GM12864 (cell line): ENCODE data around the gene ZBTB6.

ENCODE experiments used
- DNase-seq: peaks from one replicate; pipeline ENCODE4 v3.0.0-alpha.2; 2011; ENCODE audit warnings: low read depth
- H3K4me3 ChIP-seq: 2 replicates; pipeline ENCODE4 v1.5.1; 2011; ENCODE audit warnings: mild to moderate bottlenecking, low read depth, low read length, control low read depth
- TF ChIP-seq, protein P1 (sequence below): IDR thresholded peaks from 2 replicates; pipeline ENCODE4 v1.5.1; 2011; ENCODE audit warnings: low read depth, mild to moderate bottlenecking, moderate library complexity, low read length, control low read depth, inconsistent platforms; ENCODE audit errors: missing control alignments

The ZBTB6 gene

DNA sequence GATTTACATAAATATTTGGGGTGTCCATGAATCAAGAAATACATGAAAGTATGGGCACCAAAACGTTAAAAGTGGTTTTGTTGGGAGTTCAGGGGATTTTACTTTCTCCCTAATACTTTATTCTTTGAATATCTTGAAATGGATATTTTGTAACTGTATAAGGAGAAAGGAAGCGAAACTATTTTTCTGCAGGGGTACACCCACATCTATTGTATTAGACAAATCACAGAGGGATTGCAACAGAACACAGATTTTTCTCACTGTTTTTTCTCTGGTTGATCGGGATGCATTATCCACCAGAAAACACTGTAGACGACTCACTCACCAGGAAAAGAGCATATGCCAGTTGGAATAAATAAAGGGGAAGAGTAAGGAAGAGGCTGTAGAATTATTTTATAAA is 26.5 kb upstream of the ZBTB6 start:
- no peak overlapping the region for H3K4me3 ChIP-seq
- TF ChIP-seq, protein P1, sequence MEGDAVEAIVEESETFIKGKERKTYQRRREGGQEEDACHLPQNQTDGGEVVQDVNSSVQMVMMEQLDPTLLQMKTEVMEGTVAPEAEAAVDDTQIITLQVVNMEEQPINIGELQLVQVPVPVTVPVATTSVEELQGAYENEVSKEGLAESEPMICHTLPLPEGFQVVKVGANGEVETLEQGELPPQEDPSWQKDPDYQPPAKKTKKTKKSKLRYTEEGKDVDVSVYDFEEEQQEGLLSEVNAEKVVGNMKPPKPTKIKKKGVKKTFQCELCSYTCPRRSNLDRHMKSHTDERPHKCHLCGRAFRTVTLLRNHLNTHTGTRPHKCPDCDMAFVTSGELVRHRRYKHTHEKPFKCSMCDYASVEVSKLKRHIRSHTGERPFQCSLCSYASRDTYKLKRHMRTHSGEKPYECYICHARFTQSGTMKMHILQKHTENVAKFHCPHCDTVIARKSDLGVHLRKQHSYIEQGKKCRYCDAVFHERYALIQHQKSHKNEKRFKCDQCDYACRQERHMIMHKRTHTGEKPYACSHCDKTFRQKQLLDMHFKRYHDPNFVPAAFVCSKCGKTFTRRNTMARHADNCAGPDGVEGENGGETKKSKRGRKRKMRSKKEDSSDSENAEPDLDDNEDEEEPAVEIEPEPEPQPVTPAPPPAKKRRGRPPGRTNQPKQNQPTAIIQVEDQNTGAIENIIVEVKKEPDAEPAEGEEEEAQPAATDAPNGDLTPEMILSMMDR, result no peak
- no peak for DNase-seq

DNA sequence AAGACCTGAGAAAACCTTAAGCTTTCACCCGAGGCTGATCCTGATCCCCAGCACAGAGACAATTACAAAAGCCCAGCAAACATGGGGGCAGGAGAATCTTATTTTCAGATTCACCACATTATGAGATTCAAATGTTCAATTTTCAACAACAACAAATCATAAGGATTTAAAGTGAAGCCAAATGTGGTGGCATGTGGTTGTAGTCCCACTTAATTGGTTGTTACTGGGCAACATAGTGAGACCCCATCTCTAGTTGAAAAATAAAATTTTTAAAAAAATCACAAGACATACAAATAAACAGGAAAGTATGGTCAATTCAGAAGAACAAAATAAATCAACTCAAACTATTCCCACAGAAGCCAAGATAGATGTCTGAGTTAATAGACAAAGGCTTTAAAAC is 23.8 kb upstream of the ZBTB6 start:
- H3K4me3 ChIP-seq, result no peak overlapping the region
- DNase-seq, result no peak
- TF ChIP-seq, protein P1, result no peak

DNA sequence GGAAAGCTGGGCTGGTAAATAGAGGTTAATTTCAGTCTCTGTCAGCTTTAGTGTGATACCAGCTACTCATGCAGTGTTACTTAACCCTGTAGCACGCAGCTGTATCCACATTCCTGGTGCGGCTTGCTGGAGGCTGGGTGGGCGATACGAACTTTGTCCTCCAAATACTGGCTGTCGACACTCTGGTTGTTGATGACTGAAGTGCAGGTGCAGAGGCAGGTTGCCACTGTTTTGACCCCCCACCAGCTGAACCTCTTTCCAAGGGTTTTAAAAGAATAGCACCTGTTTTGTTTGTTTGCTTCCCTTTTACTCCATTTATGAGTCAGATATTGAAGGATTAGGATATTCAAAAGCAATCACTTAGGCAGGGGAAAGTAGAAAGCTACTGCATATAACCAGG is 23.3 kb upstream of the ZBTB6 start:
- TF ChIP-seq, protein P1, result no peak
- H3K4me3 ChIP-seq, result no peak overlapping the region
- DNase-seq, result no peak

DNA sequence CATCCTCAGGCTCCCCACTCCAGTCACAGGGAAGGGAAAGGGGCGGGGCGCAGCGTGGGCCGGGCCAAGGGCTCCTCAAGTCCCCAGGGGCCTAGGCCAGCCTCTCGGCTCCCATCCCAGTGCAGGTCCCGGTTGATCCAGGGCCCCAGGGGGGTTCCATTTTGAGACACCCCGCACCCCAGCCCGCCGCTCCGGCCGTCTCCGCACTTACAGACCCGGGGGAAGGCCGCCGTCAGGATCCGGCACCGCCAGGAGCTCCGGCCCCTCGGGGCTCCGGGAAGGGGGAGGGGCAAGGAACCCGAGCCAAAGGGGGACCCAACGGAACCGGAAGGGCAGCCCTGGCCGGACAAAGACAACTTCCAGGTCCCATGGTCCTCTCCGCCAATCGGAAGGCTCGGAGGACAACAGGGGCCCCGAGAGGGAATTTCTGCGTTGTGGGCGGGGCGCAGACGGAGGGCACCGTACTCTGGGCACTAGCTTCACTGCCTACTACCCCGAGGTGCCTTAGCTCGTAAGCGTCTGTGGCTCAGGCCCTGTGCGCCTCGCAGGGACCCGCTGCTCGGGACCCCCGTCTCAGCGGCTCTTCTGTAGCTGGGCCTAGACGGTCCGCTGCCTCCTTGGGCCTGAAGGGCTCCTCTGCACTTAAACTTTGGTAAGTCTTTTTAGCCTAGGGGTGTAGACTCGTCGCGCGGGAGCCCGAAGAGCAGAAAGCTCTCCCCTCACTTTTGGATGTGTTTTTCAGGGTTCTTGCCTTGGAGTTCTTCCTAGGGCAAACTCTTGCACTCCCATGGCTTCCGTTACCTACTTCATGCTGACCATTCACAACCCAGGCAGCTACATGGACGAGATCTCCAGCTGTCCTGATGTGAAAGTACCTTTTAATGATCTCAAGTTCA is 18.4 kb upstream of the ZBTB6 start, which contains the start of gene ZBTB26:
Gene ZBTB26, minus strand, starts transcription at position 287 of the 896 bp plus-strand sequence. CDS start 11,578 bp downstream, outside the sequence.
- DNase-seq, result peak; percentile 77
- TF ChIP-seq, protein P1, result no peak
- peak within 1 kb of the TSS; percentile 76 for H3K4me3 ChIP-seq

DNA sequence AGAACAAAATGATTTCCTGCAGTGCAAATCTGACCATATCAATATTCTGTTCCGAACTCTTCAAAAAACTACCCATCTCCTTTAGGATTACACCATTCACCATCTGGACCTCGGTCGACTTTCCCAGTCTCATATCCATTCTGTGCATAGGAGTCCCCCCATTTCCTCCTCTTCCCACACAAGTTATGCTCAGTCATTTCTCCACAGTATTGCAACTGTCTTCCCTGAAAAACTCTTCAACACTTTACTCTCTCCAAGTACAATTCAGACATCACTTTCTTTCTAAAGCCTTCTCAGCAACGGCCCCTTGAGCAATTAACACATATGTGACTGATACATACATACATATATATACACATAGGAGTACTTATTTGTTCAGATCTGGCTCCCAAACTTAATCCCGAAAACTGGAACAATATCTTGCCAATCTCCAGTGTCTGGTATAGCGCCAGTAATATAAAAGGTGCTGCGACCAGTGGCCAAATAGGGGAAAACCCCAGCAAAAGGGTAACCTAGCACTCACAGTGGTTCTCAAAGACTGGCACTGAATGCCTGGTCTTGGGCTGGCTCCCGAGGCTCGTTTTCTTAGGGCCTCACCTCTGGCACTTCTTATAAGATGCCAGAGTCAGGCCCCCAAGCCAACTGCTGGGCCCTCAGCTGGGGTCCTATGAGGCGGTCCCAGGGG is 17.6 kb upstream of the ZBTB6 start:
- TF ChIP-seq, protein P1, result no peak
- no peak for DNase-seq
- H3K4me3 ChIP-seq, result peak overlapping the region; percentile 76

DNA sequence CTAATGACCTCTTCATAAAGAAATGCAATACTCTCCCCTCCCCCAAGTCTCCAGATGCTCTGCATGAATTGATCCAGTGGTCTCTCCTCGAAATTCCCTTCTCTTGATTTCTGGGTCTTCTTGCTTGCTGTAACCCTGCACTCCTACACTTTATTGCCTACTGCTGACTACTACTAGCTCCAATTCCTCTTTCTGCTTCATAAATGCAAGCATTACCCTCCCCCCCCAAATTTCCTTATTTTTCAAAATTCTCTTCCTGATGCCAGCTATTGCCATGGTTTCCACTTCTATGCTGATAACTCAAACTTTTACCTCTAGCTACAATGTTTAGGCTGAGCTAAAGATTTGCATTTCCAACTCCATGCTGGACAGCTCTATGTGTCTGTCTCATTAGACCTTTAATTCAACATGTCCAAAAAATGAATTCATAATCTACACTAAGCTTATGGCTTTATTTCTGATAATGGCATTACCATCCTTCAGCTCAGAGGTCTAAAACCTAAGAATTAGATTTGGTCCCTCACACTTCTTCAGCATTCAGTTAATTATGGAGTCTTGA is 16.8 kb upstream of the ZBTB6 start:
- TF ChIP-seq, protein P1, result no peak
- no peak for DNase-seq
- no peak overlapping the region; the same call in 1 of the 2 replicates for H3K4me3 ChIP-seq
